Testis (tissue), 3 donors: Measurements from ENCODE around the gene KDF1. TPM values are rescaled to one million over a fixed set of nuclear protein-coding genes. Genes with fewer than 3 reads are reported as not detected.

ENCODE experiments used
- DNase-seq: peaks from one replicate; pipeline ENCODE4 v3.0.0-alpha.2; 2019
- H3K27ac ChIP-seq, 2 donors: fragments of 200-600 bp; sonication (generic); one replicate each; pipeline ENCODE4 v1.5.1; 2019
- H3K27me3 ChIP-seq: fragments of 200-600 bp; sonication (generic); one replicate; pipeline ENCODE4 v1.5.1; 2019
- H3K36me3 ChIP-seq: fragments of 200-600 bp; sonication (generic); one replicate; pipeline ENCODE4 v1.5.1; 2017; ENCODE audit warnings: low read depth; ENCODE audit errors: missing control alignments
- H3K4me1 ChIP-seq: fragments of 200-600 bp; sonication (generic); one replicate; pipeline ENCODE4 v1.5.1; 2019
- H3K4me3 ChIP-seq, 2 donors: fragments of 200-600 bp; sonication (generic); one replicate each; pipeline ENCODE4 v1.5.1; 2017 to 2019
- H3K9me3 ChIP-seq: fragments of 200-600 bp; sonication (generic); one replicate; pipeline ENCODE4 v1.5.1; 2017
- CTCF ChIP-seq, 3 experiments: fragments of 450-650 bp in 2 of 3; fragments of 200-600 bp in 1 of 3; sonication (generic) in 1 of 3; IDR thresholded peaks; one replicate each; pipeline ENCODE4 v1.5.1; 2016 to 2019; ENCODE audit warnings: antibody characterized with exemption in 3 of 3, mild to moderate bottlenecking in 2 of 3, moderate library complexity in 1 of 3
- POLR2A ChIP-seq: fragments of 450-650 bp; IDR thresholded peaks from one replicate; pipeline ENCODE4 v1.6.1; 2017; ENCODE audit warnings: antibody characterized with exemption, mild to moderate bottlenecking, moderate library complexity
- WGBS, 2 donors: methylation state at CpG; one replicate each; pipeline ENCODE4 v1.1.5; 2018; 5-methylcytosine and 5-hydroxymethylcytosine counted together
- intact Hi-C: fragments of 100-400 bp; cut with DNase I; formaldehyde crosslinking; loops from one replicate; pipeline ENCODE4 v1.15.1; 2023; ENCODE audit warnings: low total_unique reads
- polyA plus RNA-seq: library from polyadenylated mRNA; stranded (reverse); fragments of 350-450 nt; fragmentation: Illumina TruSeq; extraction: RNeasy Lipid Tissue Mini Kit (QIAGEN cat#74804); gene quantifications from one replicate; pipeline ENCODE4 v1.2.3, GENCODE V29; 2014; ENCODE audit warnings: low read depth, low replicate concordance; ENCODE audit not compliant: insufficient read depth
- total RNA-seq, 2 donors: library from RNA; depleted of rRNA; stranded (reverse); fragments of >200 nt; gene quantifications; one replicate each; pipeline ENCODE4 v1.2.3, GENCODE V29; 2016

KDF1 gene
- total and polyA plus RNA-seq, 3 donors from 2014 or later = 3.8 to 4.8 (median 4.0) TPM

GRCh38 chr1:26945138-26945537 lies 15.1 kb downstream of the KDF1 start:
- no peak overlapping the region for H3K4me3 ChIP-seq
- DNase-seq = no peak
- no peaks in the 10 kb centered on the region for H3K36me3 ChIP-seq
- TF ChIP-seq POLR2A = no peak
- no peaks in the 10 kb centered on the region for H3K27me3 ChIP-seq
- 45 to 60% methylated on average over 2 of the region's 2 CpGs for WGBS, 2 donors
- no peak overlapping the region for H3K27ac ChIP-seq
- intact Hi-C loops = no loop called here
- H3K9me3 ChIP-seq = no peaks in the 10 kb centered on the region
- H3K4me1 ChIP-seq = peaks cover 28% of the 10 kb centered on the region

- H3K36me3 ChIP-seq = no peaks in the 10 kb centered on the region
- no peak for TF ChIP-seq CTCF (IDR thresholded peaks at IDR 0.05)
- no peak for TF ChIP-seq POLR2A
- no peak overlapping the region for H3K27ac ChIP-seq
- H3K4me3 ChIP-seq = no peak overlapping the region
- WGBS, 2 donors = 97 to 98% methylated on average over 12 of the region's 12 CpGs
- no peaks in the 10 kb centered on the region for H3K9me3 ChIP-seq
- H3K27me3 ChIP-seq = no peaks in the 10 kb centered on the region
- no peak for DNase-seq
- intact Hi-C loops = no loop called here
- H3K4me1 ChIP-seq = peaks cover 20% of the 10 kb centered on the region
These were observed 17.6 kb downstream of the KDF1 start for GRCh38 chr1:26942656-26943055.

- no peaks in the 10 kb centered on the region for H3K9me3 ChIP-seq
- H3K27me3 ChIP-seq = no peaks in the 10 kb centered on the region
- peaks cover 13% of the 10 kb centered on the region for H3K4me1 ChIP-seq
- no peak overlapping the region for H3K27ac ChIP-seq
- no peak for DNase-seq
- intact Hi-C loops = no loop called here
- WGBS, 2 donors = 79 to 83% methylated on average over 1 to 10 of the region's 10 CpGs
- TF ChIP-seq CTCF (IDR thresholded peaks at IDR 0.05) (no peak), POLR2A (no peak)
- H3K36me3 ChIP-seq = no peaks in the 10 kb centered on the region
- no peak overlapping the region for H3K4me3 ChIP-seq
These were observed 19.0 kb downstream of the KDF1 start for GRCh38 chr1:26941311-26941710.

GRCh38 chr1:26938659-26939025 lies 21.6 kb downstream of the KDF1 start:
- WGBS, 2 donors = 73 to 78% methylated on average over 2 of the region's 2 CpGs
- no peak overlapping the region for H3K27ac ChIP-seq
- DNase-seq = no peak
- TF ChIP-seq POLR2A (no peak), CTCF (IDR thresholded peaks at IDR 0.05) (no peak)
- no peaks in the 10 kb centered on the region for H3K27me3 ChIP-seq
- no peaks in the 10 kb centered on the region for H3K9me3 ChIP-seq
- no peak overlapping the region for H3K4me3 ChIP-seq
- intact Hi-C loops = no loop called here
- H3K4me1 ChIP-seq = peaks cover 4% of the 10 kb centered on the region
- H3K36me3 ChIP-seq = no peaks in the 10 kb centered on the region

GRCh38 chr1:26938004-26938658 lies 22.1 kb downstream of the KDF1 start:
- H3K4me3 ChIP-seq = no peak overlapping the region
- H3K27me3 ChIP-seq = no peaks in the 10 kb centered on the region
- DNase-seq = no peak
- H3K27ac ChIP-seq = no peak overlapping the region
- H3K9me3 ChIP-seq = no peaks in the 10 kb centered on the region
- TF ChIP-seq CTCF (IDR thresholded peaks at IDR 0.05) (no peak), POLR2A (no peak)
- H3K36me3 ChIP-seq = no peaks in the 10 kb centered on the region
- intact Hi-C loops = no loop called here
- 59 to 88% methylated on average over 2 to 4 of the region's 4 CpGs for WGBS, 2 donors
- H3K4me1 ChIP-seq = peaks cover 4% of the 10 kb centered on the region
